NCI-H2171 (cell line): ENCODE measurements around the gene TNFRSF4.

Experiments
- DNase-seq: peaks from one replicate; lab custom pipeline; 2025; lab: John Stamatoyannopoulos, UW

TNFRSF4 gene

DNA sequence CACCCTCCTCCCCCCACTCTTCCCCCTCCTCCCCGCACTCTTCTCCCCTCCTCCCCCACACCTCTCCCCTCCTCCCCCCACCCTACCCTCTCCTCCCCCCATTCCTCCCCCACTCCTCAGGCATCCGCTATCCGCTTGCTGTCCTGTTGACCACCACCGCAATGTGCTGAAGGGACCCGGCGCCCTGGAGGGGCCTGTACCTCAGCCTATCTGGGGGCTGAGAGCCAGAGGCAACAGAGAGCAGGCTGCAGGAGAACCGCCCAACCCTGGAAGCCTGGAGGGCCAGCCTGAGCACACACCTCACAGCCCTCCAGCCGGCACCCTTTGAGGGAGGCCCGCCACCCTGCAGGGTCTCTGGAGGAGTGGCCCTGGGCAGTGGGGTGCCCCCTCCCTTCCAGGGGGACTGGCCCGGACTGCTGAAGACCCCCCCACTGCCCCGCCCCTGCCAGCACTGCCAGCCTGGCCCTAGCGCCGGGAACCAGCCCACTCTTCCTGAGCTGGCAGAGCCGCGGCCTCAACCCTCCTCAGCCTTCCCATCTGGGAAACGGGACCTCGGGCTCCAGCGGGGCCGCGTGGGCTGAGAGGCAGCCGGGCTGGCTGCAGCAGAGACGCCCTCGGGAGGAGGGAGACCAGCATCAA is 31.3 kb upstream of the TNFRSF4 start:
- no peak for DNase-seq

DNA sequence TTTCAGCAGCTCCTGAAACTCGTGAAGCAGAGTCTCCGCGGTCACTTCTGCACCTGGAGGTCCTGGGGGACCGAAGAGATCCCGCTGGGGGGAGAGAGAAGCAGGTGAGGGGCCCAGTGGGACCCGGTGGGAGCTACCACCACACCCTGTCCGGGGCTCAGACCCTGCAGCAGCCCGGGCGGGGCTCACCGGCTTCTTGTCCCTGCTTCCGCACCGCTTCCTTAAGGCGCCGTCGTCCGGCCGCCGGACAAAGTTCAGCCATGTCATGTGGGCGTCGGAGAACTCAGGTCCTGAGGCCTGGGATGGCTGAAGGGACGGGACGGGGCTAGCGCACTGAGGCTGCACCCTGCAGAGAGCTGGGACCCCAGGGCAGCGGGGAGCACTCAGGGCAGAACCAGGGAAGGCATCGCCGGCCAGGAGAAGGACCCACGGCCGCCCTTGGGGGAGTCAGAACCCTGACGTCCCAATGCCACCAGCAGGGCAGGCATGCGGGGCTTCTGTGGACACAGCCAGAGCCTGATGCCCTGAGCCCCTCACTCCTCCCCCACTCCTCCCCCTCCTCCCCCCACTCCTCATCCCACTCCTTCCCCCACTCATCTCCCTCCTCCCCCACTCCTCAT is 30.3 kb upstream of the TNFRSF4 start:
- no peak for DNase-seq

DNA sequence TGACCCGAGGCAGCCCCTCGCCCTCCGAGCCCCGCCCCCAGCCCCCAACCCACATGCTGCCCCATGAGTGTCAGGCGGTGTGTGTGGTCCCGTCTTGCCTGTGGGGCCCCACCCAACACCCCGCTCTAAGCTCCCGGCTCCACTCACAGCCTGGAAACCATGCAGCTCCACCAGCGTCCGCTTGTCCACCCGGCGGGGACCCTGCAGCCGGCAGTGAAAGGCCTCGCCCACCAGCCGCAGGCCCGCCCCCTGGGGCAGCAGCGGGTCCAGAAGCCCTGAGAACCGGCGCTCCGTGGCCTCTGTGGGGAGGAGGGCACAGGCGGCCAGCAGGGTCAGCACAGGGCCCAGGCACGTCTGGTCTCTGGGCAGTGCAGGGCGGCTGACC is 29.8 kb upstream of the TNFRSF4 start:
- no peak for DNase-seq

DNA sequence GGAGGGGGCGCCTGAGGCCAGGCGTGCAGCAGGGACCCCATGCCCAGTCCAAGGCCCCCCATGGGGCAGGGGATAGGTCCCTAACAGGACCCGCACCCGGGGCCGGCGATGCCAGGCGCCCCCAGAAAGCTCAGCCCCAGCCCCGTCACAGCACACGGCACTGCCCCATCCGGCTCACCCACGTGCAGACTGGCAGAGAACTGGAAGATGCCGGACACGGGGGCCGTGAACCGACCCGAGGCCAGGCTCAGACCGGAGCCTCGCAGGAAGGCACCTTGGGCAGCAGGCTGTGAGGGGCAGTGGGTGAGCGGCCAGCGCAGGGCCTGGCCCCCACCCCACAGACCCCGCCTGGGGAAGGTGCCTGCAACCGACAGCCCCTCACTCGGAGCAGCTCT is 29.3 kb upstream of the TNFRSF4 start:
- no peak for DNase-seq

DNA sequence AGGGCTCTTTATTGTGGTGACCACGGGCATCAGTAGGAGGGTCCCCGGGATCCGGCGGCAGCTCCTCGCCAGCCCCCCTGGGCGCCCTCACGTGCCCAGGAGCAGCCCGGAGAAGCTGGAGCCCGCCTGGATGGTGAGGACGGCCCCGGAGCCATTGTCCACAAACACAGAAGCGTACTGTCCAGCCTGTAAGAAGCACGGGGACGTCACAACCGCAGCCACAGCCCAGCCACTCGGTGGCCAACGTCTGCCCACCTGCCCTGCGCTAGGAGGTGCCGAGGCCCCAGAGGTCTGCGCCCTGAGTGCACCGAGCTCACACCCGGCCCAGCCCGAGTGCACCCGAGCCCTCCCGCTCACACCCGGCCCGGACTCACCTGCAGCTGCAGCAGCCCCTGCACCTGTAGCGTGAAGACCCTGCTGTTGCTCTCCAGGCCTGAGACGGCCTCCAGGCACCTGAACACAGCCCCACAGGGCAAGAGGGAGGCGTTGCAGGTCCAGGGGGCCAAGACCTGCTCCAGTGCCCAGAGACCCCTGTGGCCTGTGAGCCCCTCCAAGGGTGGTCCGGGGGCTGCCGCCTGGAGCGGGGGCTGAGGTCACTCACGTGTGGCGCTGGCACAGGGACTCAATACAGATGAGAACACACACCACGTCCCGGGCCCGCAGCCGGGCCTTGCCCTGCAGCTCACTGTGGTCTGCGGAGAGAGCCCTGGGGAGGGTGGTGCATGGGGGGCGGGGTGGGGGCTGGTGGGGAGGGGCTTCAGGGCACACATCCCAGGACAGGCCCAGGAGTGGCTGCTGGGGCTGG is 28.7 kb upstream of the TNFRSF4 start:
- no peak for DNase-seq

DNA sequence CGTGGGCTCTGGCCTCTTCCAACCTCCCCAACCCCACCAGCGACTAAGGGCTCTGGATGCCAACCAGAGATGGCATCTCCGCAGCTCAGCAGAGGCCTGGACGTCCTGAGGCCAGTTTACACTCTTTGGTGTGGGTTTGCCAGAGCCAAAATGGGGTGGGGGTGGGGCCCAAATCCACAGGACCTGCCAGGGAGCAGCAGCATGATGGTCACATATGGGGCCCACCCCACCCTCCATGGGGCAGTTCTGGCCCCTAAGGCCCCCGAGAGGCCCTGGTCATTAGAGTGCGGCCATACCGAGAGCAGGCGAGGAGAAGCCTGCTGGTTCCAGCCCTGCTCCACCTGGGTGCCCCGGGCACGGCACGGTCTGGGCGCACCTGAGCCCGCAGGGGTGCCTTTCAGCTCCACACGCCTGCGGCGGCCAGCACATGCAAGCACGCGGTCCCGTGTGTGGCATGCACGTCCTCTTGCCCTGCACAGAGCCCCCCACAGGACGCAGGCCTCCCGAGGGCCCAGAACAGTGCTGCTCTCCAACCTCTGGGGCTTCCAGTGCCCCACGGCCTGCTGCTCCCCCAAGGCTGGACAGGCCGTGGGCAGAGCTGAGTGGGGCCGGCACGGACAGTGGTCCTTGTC is 27.8 kb upstream of the TNFRSF4 start:
- DNase-seq: no peak

DNA sequence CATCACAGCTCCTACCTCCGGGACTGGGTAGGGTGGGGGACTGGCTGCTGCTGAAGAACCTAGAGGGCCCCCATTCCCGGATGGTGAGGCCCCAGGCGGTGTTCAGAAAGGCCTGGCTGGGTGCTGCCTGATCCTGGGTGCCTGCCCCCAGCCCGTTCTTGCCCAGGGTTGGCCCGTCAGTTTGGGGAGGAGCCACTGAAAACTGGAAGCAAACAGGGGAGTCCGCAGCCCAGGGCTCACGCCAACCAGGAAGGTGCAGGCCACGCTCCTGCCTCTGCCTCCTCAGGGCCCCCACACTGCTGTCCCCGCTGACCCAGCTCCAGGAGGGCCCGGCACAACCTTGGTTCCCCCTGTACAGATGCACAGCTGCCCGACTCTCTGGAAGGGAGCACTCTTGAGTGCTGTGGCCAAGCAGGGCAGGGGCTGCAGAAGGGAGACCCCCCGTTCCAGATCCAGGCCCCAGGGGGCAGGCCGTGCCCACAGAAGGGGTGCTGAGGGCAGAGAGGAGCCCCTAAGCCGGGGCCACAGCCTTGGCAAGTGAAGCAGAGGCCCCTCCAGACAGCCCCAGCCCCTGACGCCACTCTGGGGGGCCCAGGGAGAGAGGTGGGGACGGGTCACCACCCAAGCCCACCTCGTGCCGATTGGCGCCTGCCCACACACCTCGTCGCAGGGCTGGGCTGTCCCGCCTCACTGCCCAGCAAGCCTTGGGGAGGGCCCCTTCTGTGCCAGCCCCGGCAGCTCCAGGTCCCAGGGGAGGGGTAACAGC is 27.1 kb upstream of the TNFRSF4 start:
- DNase-seq: peak; percentile 21

DNA sequence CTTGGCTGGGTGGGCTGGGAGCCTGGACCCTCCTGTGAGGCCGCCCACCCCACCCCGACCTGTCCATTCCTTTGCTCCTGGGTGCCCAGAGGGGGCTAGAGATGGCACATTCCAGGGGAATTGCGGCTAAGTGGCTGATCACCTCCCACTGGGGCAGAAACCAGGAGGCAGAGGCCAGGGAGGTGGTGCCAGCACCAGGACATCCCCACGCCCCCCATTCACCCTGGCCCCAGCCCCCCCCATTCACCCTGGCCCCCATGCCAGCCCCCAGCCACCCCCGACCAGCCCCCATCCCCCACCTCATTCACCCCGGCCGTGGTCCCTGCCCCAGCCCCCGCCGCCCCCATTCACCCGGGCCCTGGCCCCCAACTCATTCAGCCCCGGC is 26.4 kb upstream of the TNFRSF4 start:
- DNase-seq: no peak

DNA sequence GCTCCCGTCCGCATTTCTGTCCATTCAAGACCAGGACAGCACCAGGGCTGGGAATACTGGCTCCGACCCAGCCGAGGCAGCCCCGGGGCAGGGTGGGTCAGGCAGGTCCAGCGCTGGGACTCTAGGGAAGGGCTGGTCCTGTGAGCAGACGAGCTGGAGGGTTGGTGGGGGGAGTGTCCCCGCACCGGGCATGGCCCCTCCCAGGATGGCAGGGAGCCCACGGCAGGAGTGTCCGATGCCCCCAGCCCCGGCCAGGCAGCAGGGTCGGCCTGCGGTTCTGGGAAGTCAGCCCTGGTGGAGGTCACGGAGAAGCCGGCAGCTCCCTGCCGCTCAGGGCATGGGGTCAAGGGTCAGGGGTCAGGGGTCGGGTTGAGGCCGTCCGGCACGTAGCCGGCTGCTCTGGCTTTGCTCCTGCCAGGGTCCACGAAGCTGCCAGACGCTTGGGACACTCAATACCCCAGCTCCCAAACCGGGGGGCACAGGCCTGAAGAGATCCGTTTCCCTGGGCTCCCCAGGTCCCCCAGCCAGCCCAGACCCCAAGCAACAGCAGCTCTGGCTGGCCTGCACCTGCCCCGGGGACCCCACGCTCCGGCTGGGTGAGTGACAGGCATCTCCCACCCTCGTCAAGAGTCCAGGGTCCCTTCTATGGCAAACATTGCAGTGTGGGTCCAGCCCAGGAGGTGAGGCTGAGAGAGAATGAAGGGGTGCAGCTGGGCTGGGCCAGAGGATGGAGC is 25.8 kb upstream of the TNFRSF4 start:
- DNase-seq: no peak

DNA sequence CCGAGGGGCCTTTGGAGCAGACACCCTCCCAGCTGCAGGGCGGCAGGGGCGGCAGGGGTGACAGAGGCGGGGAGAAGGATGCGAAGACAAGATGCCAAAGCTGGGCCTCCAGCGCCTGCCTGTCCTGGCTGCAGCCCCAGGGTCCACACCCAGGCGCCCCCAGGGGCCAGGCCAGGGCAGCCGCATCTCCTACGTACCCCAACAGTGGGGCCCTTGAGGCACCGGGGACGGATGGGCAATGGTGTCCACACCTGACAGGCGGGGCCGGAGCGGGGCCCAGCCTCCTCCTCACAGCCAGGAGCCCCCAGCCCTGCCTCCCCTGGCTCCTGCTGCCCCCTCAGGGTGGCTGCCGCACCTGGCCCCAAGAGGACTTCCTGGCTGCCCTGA is 25.3 kb upstream of the TNFRSF4 start:
- DNase-seq: no peak

DNA sequence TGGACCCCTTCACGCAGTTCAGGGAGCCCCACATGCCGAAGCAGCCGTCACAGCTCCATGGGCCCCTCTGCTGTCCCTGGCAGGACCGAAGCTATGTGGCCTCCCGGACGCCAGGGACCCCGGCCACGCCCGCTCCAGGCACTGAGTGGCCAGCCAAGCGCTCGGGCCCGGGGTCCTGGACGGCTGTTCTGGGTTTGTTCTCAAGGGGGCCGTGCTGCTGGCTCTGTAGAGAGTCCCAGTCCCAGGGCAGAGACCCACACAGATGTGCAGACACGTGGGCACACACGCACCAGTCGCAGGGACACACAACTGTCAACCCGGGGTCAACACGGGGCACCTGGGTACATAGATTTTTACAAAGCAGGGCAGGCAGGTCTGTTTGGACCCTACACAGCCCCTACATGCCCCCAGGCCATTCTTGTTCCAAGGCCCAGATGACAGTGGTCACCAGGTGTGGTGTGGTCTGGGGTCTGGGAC is 24.8 kb upstream of the TNFRSF4 start:
- no peak for DNase-seq

DNA sequence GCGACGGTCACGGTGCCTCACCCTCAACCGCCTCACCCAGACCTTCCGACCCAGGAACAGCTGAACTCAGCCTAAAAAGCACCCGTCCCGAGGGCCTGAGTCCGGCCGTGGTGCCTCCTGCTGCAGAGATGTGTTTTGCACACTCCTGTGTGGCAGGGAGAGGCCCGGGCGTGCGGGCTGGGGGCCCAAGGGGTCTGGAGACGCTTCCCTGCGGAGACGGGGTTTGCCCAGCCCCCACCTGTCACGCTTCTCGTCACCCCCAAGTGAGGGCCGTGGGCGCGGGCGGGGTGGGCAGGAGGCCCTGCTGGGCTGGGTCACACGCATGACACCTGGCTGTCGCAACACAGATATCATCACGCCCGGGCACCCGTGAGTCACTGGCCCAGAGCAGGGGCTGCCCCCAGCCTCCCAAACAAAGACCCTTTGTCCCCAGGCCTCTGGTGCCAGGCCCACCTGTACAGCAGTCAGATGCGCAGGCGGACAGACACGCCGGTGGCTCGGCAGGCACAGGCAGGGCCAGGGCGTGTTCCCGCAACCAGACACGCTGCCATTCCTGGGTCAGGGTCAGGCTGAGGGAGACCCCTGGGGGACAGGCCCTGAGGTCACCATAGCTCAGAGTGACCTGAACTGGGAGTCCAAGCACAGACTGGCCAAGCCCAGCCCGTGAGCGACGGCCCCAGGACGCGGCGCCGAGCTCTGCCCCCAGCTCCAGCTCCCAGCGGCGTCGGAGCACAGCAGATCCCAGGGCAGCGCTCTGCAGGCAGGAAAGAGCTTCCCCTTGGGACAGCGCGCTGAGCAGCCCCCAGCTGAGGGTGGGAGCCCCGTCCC is 24.1 kb upstream of the TNFRSF4 start:
- no peak for DNase-seq

DNA sequence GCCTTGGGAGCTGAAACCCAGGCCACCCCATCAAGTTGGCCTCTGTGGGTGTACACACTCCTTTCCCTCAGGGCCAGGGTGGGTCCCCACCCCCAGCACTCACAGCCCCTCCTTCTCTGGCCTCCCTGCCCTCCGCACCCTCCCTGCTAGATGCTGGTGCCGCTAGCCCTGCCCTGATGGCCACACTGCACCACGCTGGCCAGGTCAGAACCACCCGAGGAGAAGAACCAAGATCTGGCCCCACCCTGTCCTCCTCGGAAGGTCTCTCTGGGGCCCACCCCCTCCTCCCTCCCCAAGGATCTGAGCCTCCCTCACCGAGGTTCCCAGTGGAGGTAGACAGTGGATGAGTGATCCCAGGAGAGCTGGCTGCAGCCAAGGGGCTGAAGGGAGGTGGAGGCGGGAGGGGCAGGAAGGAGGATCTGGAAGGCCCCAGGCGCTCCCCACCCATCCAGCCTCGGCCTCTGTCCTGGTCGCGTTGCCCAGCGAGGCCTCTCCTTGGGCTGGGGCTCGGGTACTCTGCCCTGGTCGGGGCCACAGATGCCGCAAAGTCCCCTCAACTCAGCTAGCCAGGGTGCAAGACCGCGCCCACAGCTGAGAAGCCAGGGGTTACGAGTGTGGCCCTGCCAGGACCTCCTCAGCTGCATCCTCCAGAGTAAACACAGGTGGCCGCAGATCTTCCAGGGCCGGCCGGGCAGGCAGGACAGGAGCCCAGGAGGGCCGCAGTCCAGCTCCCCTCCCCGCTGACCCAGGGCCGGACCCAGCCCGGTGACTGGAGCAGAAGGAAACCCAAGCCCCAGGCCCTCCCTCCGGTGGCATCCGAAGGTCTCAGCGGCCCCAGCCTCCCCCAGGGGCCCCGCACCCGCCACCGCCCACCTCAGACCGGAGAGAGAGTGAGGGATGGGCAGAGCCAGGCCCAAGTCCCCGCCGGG is 23.3 kb upstream of the TNFRSF4 start:
- no peak for DNase-seq

DNA sequence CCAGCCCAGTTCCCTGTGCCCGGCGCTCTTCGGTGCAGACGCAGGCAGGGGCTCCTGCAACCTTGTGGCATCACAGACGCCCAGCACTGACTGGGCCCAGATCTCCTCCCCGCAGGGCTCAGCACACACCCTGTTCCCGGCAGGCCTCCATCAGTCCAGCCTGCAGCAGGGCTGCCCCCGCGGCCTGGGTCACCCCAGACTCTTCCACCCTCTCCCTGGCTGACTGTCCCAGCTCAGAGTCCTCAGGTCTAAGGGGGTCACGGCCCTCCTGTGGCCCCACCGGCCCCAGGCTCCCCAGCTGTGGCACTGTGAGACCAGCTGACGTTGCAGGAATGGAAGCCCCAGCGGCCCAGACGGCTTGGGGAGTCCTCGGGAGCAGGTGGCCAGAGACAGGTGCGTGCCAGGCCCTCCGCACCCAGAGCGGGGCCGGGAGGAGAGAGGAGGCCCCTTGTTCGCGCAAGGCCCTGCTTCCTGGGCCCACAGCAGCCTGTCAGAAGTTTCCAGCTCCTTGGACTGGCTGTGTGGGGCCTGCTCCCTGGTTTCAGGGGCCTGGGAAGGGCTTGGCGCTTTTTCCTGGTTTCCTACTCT is 22.3 kb upstream of the TNFRSF4 start:
- no peak for DNase-seq

DNA sequence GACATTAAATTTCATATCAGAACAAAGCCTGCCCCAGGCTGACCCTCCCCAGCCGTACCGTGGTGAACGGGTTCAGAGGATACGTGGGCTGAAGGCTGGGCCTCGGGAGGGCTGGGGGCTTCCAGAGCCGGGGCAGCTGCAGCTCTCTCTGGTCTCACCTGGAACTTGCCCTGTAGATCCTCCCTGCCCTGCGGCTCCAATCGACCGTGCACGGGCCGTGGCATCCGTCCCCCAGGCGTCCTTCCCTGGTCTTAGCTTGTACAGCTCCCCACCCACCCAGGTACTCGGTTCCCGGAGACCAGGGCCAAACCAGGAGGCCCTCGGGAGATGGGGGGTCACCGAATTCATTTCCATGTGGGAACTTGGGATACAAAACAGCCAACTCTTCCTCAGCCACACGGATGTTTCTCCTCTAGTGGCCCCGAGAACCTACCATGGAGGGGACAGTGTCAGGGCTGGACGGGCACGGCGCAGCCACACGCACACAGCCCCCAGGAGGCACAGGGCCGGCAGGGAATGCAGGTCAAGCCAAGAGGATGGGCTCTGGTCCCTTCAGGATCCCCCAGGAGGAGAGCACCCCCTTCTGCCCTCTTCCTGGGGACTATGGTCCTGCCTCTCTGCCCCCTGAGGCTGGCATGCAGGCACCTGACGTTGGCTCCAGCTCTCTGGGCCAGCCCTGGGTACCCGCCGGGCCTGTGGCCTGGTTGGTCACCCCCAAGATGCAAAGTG is 21.2 kb upstream of the TNFRSF4 start:
- DNase-seq: no peak

DNA sequence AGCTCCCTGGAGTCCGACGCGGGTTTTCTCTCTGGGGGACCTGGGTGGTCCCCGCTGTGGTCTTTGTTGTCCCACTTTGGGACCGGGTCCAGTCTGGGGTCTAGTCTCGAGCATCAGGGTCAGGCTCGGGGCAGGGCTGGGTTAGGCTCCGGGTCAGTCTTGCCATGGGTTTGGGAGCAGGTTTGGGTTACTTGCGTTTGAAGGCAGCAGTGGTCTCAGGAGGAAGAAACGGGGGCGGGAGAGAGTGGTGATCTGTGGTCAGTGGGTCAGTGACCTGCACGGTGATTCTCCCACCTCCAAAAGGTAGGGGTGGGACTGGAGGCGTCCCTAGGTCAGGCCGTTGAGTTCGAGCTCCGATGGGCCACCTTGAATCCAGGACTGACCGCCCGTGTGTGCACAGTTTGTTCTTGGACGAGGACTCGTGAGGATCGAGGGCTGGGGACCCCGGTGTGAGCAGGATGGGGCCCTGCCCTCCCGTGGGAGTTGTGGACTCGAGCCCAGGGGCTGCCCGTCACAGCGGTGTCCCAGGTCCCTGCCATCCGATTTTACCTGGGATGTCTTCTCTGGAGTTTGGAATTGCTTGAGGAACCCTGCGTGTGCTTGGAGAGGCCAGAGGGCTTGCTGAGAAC is 20.3 kb upstream of the TNFRSF4 start:
- no peak for DNase-seq

DNA sequence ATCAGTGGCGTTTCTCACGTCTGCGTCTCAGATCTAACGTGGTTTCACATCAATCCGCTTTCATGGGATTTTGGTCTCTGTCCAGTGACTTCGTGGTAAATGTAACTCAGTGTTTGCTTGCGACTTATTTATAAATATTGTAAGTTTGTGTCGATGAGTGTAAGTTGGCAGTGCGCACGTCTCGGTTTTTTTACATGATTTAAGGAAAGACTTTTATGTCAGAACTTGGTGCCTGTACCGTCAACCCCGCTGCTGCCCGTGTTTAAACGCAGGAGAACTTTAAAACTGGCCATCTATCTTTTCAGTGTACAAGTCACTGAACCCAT is 19.6 kb upstream of the TNFRSF4 start:
- no peak for DNase-seq
